Sigmoid colon (tissue), 4 donors: ENCODE results near the gene KRTAP4-7.

Source experiments
- CTCF ChIP-seq, 4 experiments: fragments of 450-650 bp in 3 of 4; fragments of 200-600 bp in 1 of 4; IDR thresholded peaks; one replicate each; pipeline ENCODE4 v1.5.1; 2016 to 2019; ENCODE audit warnings: antibody characterized with exemption in 4 of 4, mild to moderate bottlenecking in 3 of 4, moderate library complexity in 2 of 4
- POLR2A ChIP-seq, 2 donors: fragments of 450-650 bp; IDR thresholded peaks; one replicate each; pipeline ENCODE4 v1.6.1; 2016; ENCODE audit warnings: antibody characterized with exemption in 2 of 2, mild to moderate bottlenecking in 2 of 2, moderate library complexity in 2 of 2
- POLR2AphosphoS5 ChIP-seq, 4 donors: sonication (generic); formaldehyde crosslinking; IDR thresholded peaks; one replicate each; pipeline ENCODE4 v1.6.1; 2017; ENCODE audit warnings: antibody characterized with exemption in 4 of 4

- no peak for TF ChIP-seq POLR2A (IDR thresholded peaks at IDR 0.05)
- TF ChIP-seq CTCF (IDR thresholded peaks at IDR 0.05), result no peak
- TF ChIP-seq POLR2AphosphoS5 (IDR thresholded peaks at IDR 0.05), result no peak
These were observed 31.4 kb upstream of the KRTAP4-7 start for GRCh38 chr17:41052566-41052965.
